ENCODE data around the gene HERPUD1.

Gene HERPUD1

DNA sequence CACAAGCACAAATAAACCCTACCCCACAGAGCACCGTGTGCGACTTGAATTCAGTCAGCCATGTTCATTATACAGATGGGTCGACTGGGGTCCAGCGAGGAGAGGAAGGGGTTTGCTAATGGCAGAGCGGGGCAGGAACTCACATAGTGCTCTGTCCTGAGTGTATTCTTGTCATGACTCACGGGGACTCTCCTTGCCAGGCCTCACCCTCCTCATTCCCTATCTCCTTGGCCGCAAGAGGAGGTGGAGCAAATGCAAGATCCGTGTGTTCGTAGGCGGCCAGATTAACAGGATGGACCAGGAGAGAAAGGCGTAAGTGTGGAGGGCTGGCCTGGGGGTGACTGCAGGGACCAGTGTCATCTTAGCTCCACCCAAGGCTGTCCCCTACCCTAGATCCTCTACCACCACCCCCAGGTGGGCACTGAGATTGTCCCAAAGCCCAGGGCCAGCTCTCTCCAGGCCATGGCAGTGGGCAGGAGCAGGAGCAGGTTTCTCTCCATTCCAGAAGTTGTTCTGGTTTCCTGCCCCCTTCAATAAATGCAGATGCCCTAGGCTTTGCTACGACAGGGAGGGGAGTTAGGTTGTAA lies 37.5 kb upstream of the HERPUD1 start:
- H3K36me3 ChIP-seq (ENCODE audit: insufficient read depth, low read depth, low read length) = no peaks in the 10 kb centered on the region
- H3K4me3 ChIP-seq (ENCODE audit: low read length) = no peak overlapping the region
- H3K9me3 ChIP-seq (ENCODE audit: insufficient read depth, low read depth, low read length) = no peaks in the 10 kb centered on the region
- no peak overlapping the region for H3K9ac ChIP-seq (ENCODE audit: low read depth, low read length)
- no peak overlapping the region for H3K27ac ChIP-seq (ENCODE audit: low read length)
- no peaks in the 10 kb centered on the region for H3K4me1 ChIP-seq (ENCODE audit: insufficient read depth, low read length)
- H3K27me3 ChIP-seq (ENCODE audit: insufficient read depth, low read length) = no peaks in the 10 kb centered on the region

DNA sequence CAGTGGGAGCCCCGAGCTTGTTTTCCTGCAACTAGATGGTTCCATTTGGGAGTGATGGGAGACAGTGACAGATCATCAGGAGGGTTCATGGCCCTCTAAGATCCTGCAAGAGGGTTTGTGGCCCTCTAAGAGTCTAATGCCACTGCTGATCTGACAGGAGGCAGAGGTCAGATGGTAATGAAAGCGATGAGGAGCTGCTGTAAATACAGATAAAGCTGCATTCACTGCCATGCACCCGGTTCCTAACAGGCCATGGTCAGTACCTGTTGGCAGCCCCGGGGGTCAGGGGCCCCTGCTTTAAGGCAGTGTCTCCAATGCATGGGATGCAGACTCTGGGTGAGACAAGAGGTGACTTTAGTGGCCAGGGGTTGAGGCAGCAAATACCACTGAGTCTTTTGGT lies 36.1 kb upstream of the HERPUD1 start:
- no peaks in the 10 kb centered on the region for H3K9me3 ChIP-seq (ENCODE audit: insufficient read depth, low read depth, low read length)
- H3K4me1 ChIP-seq (ENCODE audit: insufficient read depth, low read length) = no peaks in the 10 kb centered on the region
- no peak overlapping the region for H3K4me3 ChIP-seq (ENCODE audit: low read length)
- H3K27me3 ChIP-seq (ENCODE audit: insufficient read depth, low read length) = no peaks in the 10 kb centered on the region
- H3K36me3 ChIP-seq (ENCODE audit: insufficient read depth, low read depth, low read length) = no peaks in the 10 kb centered on the region
- no peak overlapping the region for H3K9ac ChIP-seq (ENCODE audit: low read depth, low read length)
- H3K27ac ChIP-seq (ENCODE audit: low read length) = no peak overlapping the region

DNA sequence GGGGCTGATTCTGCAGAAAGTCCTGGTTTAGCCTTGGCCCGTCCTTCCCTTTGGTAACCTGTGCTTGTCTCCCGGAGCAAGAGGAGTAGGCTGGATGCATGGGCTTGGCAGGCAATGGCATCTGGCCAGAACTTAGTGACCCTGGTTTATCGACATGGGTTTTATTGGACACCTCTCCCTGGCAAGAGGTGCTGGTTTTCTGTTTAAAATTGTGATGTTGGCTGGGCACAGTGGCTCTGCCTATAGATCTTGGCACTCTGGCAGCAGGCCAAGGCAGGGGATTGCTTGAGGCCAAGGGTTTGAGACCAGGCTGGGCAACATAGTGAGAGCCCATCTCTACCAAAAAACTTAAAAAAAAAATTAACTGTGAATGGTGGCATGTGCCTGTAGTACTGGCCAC lies 35.7 kb upstream of the HERPUD1 start:
- Histone ChIP-seq H3K9ac (ENCODE audit: low read depth, low read length) (no peak overlapping the region), H3K36me3 (ENCODE audit: insufficient read depth, low read depth, low read length) (no peaks in the 10 kb centered on the region), H3K9me3 (ENCODE audit: insufficient read depth, low read depth, low read length) (no peaks in the 10 kb centered on the region), H3K4me1 (ENCODE audit: insufficient read depth, low read length) (no peaks in the 10 kb centered on the region), H3K27me3 (ENCODE audit: insufficient read depth, low read length) (no peaks in the 10 kb centered on the region), H3K27ac (ENCODE audit: low read length) (no peak overlapping the region), H3K4me3 (ENCODE audit: low read length) (no peak overlapping the region)

DNA sequence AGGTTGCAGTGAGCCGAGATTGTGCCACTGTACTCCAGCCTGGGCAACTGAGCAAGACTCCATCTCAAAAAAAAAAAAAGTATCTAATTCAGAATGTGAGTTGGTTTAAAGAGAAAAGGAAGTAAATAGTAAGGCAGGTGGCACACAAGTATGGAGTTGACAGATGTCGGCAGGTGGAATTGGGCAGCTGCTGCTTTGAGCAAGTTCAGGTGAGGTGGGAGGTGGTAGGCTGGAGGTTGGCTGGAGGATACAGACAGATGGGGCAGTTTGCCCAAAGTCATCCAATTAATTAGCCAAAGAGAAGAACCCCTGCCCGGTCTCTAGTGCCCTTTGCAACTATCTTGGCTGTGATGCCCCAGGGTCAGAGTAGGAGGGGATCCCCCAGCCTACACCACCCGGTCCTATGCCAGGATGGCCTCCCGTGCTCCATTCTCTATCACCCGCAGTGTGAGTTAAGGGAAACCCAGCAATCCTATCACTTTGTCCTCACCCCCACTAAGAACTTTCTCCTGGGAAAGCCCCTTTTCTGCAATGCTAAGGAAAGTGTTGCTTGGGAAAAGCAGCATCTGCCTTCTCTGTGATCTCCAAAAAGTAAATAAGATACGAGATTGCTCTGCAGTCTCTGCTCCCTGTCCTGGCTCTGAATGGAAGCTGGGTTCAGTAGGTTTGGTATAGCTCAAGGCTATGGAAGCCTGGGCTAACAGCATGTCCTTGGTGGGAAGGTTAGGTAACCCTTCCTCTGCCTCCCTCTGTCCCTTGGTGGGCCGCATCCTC lies 34.7 kb upstream of the HERPUD1 start:
- no peaks in the 10 kb centered on the region for H3K4me1 ChIP-seq (ENCODE audit: insufficient read depth, low read length)
- H3K9ac ChIP-seq (ENCODE audit: low read depth, low read length) = no peak overlapping the region
- no peak overlapping the region for H3K27ac ChIP-seq (ENCODE audit: low read length)
- no peaks in the 10 kb centered on the region for H3K9me3 ChIP-seq (ENCODE audit: insufficient read depth, low read depth, low read length)
- no peaks in the 10 kb centered on the region for H3K27me3 ChIP-seq (ENCODE audit: insufficient read depth, low read length)
- no peak overlapping the region for H3K4me3 ChIP-seq (ENCODE audit: low read length)
- no peaks in the 10 kb centered on the region for H3K36me3 ChIP-seq (ENCODE audit: insufficient read depth, low read depth, low read length)

DNA sequence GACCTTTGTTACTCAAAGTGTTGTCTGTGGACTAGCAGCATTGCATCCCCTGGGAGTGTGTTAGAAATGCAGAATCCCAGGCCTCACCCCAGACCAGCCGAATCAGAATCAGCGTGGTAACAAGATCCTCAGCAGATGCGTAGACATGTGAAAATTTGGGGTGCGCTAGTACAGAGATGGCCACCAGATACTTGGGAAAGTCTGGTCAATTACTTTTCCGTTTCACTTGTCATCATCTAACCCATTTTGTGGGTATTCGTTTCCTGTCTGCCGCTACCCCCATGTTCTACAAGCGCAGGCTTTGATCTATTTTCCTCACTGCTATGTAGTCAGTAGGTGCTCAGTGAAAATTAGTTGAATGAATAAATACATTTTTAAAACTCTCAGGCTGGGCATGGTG lies 33.1 kb upstream of the HERPUD1 start:
- Histone ChIP-seq H3K4me1 (ENCODE audit: insufficient read depth, low read length) (no peaks in the 10 kb centered on the region), H3K27me3 (ENCODE audit: insufficient read depth, low read length) (no peaks in the 10 kb centered on the region), H3K27ac (ENCODE audit: low read length) (no peak overlapping the region), H3K4me3 (ENCODE audit: low read length) (no peak overlapping the region), H3K9me3 (ENCODE audit: insufficient read depth, low read depth, low read length) (no peaks in the 10 kb centered on the region), H3K9ac (ENCODE audit: low read depth, low read length) (no peak overlapping the region), H3K36me3 (ENCODE audit: insufficient read depth, low read depth, low read length) (no peaks in the 10 kb centered on the region)

DNA sequence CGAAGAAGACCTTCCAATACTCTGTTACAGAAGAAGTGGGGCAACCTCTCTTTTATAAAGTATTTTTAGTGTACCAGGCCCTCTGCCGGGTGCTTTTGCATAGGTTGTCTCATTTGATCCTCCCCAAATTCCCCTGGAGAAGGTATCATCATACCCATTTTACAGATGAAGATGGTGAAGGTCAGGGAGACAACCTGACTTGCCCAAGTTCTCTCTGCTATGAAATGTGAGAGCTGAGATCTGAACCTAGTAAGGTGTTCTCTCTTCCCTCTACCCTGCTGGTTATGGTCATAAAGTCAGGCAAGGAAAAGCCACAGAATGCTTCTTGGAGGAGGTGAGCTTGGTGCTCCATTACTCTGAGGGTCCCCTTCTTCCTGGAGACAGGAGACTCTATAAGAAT lies 28.1 kb upstream of the HERPUD1 start:
- Histone ChIP-seq H3K36me3 (ENCODE audit: insufficient read depth, low read depth, low read length) (no peaks in the 10 kb centered on the region), H3K27ac (ENCODE audit: low read length) (no peak overlapping the region), H3K4me3 (ENCODE audit: low read length) (no peak overlapping the region), H3K9me3 (ENCODE audit: insufficient read depth, low read depth, low read length) (no peaks in the 10 kb centered on the region), H3K4me1 (ENCODE audit: insufficient read depth, low read length) (no peaks in the 10 kb centered on the region), H3K9ac (ENCODE audit: low read depth, low read length) (no peak overlapping the region), H3K27me3 (ENCODE audit: insufficient read depth, low read length) (no peaks in the 10 kb centered on the region)

DNA sequence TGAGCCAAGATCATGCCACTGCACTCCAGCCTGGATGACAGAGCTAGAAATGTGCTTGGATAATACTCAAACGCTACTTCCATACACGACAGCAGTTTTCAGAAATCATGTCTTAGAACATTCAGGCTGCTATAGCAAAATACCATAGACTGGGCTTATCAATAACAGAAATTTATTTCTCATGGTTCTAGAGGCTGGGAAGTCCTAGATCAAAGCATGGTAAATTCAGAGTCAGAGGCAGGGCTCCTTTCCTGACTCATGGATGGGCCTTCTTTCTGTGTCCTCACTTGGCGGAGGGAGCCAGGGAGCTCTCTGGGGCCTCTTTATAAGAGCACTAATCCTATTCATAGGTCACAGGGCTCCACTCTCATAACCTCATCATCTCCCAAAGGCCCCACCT lies 24.5 kb upstream of the HERPUD1 start:
- Histone ChIP-seq H3K9ac (ENCODE audit: low read depth, low read length) (no peak overlapping the region), H3K4me3 (ENCODE audit: low read length) (no peak overlapping the region), H3K27ac (ENCODE audit: low read length) (no peak overlapping the region), H3K4me1 (ENCODE audit: insufficient read depth, low read length) (0 out of 2 replicates have a peak, but pooled peaks cover 6% of the 10 kb centered on the region), H3K9me3 (ENCODE audit: insufficient read depth, low read depth, low read length) (no peaks in the 10 kb centered on the region), H3K36me3 (ENCODE audit: insufficient read depth, low read depth, low read length) (no peaks in the 10 kb centered on the region), H3K27me3 (ENCODE audit: insufficient read depth, low read length) (no peaks in the 10 kb centered on the region)

DNA sequence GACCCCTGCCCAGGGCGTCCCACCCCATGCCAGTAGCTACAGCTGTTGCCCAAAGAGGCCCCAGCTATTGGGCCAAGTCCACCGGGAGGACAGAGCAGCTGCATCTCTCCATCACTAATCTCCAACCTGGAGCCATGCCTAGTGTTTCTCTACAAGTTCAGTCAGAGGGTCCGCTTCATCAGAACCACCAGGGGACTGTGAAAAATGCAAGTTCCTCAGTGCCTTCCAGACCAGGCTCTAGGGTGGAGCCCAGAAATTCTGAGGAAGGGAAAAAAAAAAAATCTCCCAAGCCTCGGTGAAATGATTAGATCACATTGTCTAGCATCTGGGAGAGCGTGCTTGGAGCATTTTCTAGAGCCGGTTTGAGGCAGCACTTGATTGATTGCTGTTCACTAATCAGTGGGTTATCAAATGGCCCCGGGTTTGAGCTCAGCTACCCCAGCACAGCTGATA lies 22.4 kb upstream of the HERPUD1 start:
- no peaks in the 10 kb centered on the region for H3K36me3 ChIP-seq (ENCODE audit: insufficient read depth, low read depth, low read length)
- no peak overlapping the region for H3K27ac ChIP-seq (ENCODE audit: low read length)
- 0 out of 2 replicates have a peak, but pooled peaks cover 6% of the 10 kb centered on the region for H3K4me1 ChIP-seq (ENCODE audit: insufficient read depth, low read length)
- H3K9ac ChIP-seq (ENCODE audit: low read depth, low read length) = no peak overlapping the region
- no peak overlapping the region for H3K4me3 ChIP-seq (ENCODE audit: low read length)
- no peaks in the 10 kb centered on the region for H3K9me3 ChIP-seq (ENCODE audit: insufficient read depth, low read depth, low read length)
- no peaks in the 10 kb centered on the region for H3K27me3 ChIP-seq (ENCODE audit: insufficient read depth, low read length)

DNA sequence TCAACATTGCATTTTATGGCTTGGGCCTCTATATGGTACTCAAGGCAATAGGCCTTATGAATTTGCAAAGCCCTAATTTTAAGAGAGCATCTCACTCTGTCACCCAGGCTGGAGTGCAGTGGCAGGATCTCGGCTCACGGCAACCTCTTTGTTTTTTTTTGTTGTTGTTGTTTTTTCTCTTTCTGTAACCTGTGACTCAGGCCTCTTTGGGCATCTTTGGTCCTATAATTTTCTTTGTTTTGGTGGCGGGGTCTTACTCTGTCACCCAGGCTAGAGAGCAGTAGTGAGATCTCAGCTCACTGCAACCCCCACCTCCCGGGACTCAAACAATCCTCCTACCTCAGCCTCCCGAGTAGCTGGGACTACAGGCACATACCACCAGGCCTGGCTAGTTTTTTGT lies 21.8 kb upstream of the HERPUD1 start:
- no peaks in the 10 kb centered on the region for H3K9me3 ChIP-seq (ENCODE audit: insufficient read depth, low read depth, low read length)
- no peak overlapping the region for H3K27ac ChIP-seq (ENCODE audit: low read length)
- H3K4me1 ChIP-seq (ENCODE audit: insufficient read depth, low read length) = 0 out of 2 replicates have a peak, but pooled peaks cover 6% of the 10 kb centered on the region
- no peak overlapping the region for H3K9ac ChIP-seq (ENCODE audit: low read depth, low read length)
- H3K36me3 ChIP-seq (ENCODE audit: insufficient read depth, low read depth, low read length) = no peaks in the 10 kb centered on the region
- H3K27me3 ChIP-seq (ENCODE audit: insufficient read depth, low read length) = no peaks in the 10 kb centered on the region
- no peak overlapping the region for H3K4me3 ChIP-seq (ENCODE audit: low read length)

DNA sequence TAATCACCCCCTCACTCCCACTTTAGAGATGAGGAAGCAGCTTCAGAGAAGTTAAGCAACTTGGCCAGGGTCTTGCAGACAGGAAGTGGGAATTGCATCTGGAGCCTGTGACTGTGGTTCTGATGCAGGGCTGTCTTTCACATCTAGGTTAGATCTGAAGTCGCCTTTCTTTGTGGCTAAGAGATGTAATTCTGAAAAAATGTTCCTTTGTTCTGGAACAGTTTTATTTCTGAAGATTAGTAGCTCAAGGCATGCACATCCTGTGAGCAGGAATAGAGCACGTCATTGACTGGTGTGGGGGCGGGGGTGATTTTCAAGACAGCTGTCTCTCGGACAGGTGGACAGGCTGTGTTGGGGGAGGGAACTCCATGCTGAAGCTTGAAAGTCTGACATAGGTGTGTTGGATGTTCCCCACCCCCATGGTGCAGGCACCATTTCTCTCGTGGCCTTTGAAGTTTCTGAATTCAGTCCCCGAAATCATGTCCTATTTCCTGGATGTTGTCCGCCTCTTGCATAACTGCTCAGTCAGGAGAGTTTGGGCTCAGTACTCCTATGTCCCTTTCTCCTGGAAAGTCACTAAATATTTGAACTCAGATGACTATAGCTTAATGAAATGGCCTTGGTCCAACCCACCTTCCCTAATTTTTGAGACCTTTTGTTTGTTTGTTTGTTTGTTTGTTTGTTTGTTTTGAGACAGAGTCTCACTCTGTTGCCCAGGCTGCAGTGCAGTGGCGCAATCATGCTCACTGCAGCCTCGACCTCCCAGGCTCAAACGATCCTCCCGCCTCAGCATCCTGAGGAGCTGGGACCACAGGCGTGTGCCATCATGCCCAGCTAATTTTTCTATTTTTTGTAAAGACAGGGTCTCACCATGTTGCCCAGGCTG lies 21.0 kb upstream of the HERPUD1 start:
- Histone ChIP-seq H3K36me3 (ENCODE audit: insufficient read depth, low read depth, low read length) (no peaks in the 10 kb centered on the region), H3K9ac (ENCODE audit: low read depth, low read length) (no peak overlapping the region)

DNA sequence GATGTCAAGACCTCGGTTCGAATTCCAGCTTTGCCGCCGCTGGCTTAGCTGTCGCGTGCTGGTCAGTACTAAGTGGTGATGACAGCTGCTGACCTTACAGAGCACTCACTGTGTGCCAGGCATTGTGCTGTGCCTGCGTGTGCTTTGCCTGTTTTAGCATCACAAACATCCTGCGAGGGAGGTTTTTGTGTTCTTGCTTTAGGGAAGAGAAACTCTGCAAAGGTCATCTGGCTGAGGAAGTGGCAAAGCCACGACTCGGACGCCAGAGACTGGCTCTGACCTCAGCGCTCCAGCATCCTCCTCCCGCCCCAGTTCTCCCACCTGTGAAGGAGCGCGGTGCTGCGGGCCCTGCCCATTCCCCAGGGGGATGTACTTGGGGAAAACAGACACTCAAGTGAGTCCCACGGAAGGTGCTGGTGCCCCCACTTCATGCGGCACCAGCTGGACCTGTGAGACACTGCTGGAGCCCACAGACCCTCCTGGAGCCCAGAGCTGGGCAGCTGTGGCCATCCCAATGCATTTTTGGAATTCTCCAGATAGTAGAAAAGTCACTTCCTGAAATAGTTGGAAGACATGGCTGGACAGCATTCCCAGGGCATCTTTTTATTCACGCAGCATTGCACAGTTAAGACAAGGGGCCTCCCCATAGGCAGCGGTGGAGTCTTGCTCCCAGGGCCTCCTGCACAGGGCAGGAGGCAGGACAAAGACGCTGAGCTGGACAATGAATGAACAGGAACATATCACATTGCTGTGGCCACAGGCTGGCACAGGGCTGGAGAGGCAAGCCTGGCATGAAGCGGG lies 20.0 kb upstream of the HERPUD1 start:
- Histone ChIP-seq H3K9ac (ENCODE audit: low read depth, low read length) (no peak overlapping the region), H3K4me1 (ENCODE audit: insufficient read depth, low read length) (0 out of 2 replicates have a peak, but pooled peaks cover 6% of the 10 kb centered on the region), H3K9me3 (ENCODE audit: insufficient read depth, low read depth, low read length) (no peaks in the 10 kb centered on the region), H3K4me3 (ENCODE audit: low read length) (no peak overlapping the region), H3K36me3 (ENCODE audit: insufficient read depth, low read depth, low read length) (no peaks in the 10 kb centered on the region), H3K27ac (ENCODE audit: low read length) (no peak overlapping the region), H3K27me3 (ENCODE audit: insufficient read depth, low read length) (no peaks in the 10 kb centered on the region)

More for the DNA sequence above, 21.0 kb upstream of the HERPUD1 start:
- 0 out of 2 replicates have a peak, but pooled peaks cover 6% of the 10 kb centered on the region for H3K4me1 ChIP-seq (ENCODE audit: insufficient read depth, low read length)
- no peaks in the 10 kb centered on the region for H3K27me3 ChIP-seq (ENCODE audit: insufficient read depth, low read length)
- H3K9me3 ChIP-seq (ENCODE audit: insufficient read depth, low read depth, low read length) = no peaks in the 10 kb centered on the region
- H3K4me3 ChIP-seq (ENCODE audit: low read length) = no peak overlapping the region
- no peak overlapping the region for H3K27ac ChIP-seq (ENCODE audit: low read length)

Data from iPS-20b (cell line).